Posterior cingulate gyrus (tissue), 11 donors: ENCODE data around the gene ZGRF1.
"Not testable (repeated sequence)": the region's sequence is repeated elsewhere in the genome, so short reads cannot be mapped to it uniquely, and the experiment has no call there.

Experiments
- DNase-seq, 10 donors: peaks; one replicate each; pipeline versions ENCODE4 v3.0.0 to v3.0.0-alpha.2; 2020 to 2021; ENCODE audit warnings: mixed read lengths in 3 of 10
- intact Hi-C: fragments of 100-400 bp; cut with DNase I; formaldehyde crosslinking; loops from one replicate; pipeline ENCODE4 v1.15.1; 2023

The ZGRF1 gene

GRCh38 chr4:112560084-112560483 lies 76.6 kb downstream of the ZGRF1 start:
- no peak for DNase-seq
- intact Hi-C loops: no loop called here

GRCh38 chr4:112559053-112559452 lies 77.7 kb downstream of the ZGRF1 start:
- DNase-seq: no peak

GRCh38 chr4:112557676-112558411 lies 78.9 kb downstream of the ZGRF1 start:
- intact Hi-C loops: no loop called here
- no peak for DNase-seq

More at GRCh38 chr4:112559053-112559452, 77.7 kb downstream of the ZGRF1 start:
- intact Hi-C loops: no loop called here

GRCh38 chr4:112554271-112554670 lies 82.4 kb downstream of the ZGRF1 start:
- DNase-seq, intact Hi-C loops: not testable (repeated sequence)

GRCh38 chr4:112552668-112553067 lies 84.0 kb downstream of the ZGRF1 start:
- DNase-seq: no peak
- intact Hi-C loops: no loop called here

GRCh38 chr4:112550728-112551127 lies 86.0 kb downstream of the ZGRF1 start:
- DNase-seq: no peak
- intact Hi-C loops: no loop called here

GRCh38 chr4:112546476-112546875 lies 90.2 kb downstream of the ZGRF1 start:
- intact Hi-C loops: no loop called here
- no peak for DNase-seq

GRCh38 chr4:112545346-112545745 lies 91.4 kb downstream of the ZGRF1 start:
- intact Hi-C loops: no loop called here
- DNase-seq: no peak

GRCh38 chr4:112540695-112541094 lies 96.0 kb downstream of the ZGRF1 start:
- DNase-seq: no peak
- intact Hi-C loops: no loop called here

GRCh38 chr4:112536123-112536522 lies 100.6 kb downstream of the ZGRF1 start:
- intact Hi-C loops: no loop called here
- DNase-seq: no peak

GRCh38 chr4:112532267-112532666 lies 104.4 kb downstream of the ZGRF1 start:
- DNase-seq: no peak
- intact Hi-C loops: no loop called here

GRCh38 chr4:112531146-112531545 lies 105.6 kb downstream of the ZGRF1 start:
- intact Hi-C loops: no loop called here
- no peak for DNase-seq

GRCh38 chr4:112526061-112526460 lies 110.6 kb downstream of the ZGRF1 start:
- no peak for DNase-seq
- intact Hi-C loops: no loop called here

GRCh38 chr4:112523764-112524505 lies 112.8 kb downstream of the ZGRF1 start:
- intact Hi-C loops: loop anchor here (5.0 kb wide), 1 partner anchor 197 kb away; no protein-coding TSS in a partner anchor
- peak in 5 of 10 donors; percentile 49 to 87 (median 73) for DNase-seq

GRCh38 chr4:112523008-112523721 lies 113.5 kb downstream of the ZGRF1 start:
- peak in 2 of 10 donors; percentile 68 to 79 for DNase-seq
- intact Hi-C loops: loop anchor here (5.0 kb wide), 1 partner anchor 196 kb away; no protein-coding TSS in a partner anchor

- peak in 1 of 10 donors; percentile 57 for DNase-seq
- intact Hi-C loops: loop anchor here (5.0 kb wide), 1 partner anchor 195 kb away; no protein-coding TSS in a partner anchor
Observed at GRCh38 chr4:112522431-112522830, 114.3 kb downstream of the ZGRF1 start.

GRCh38 chr4:112521123-112522023 lies 115.3 kb downstream of the ZGRF1 start:
- intact Hi-C loops: loop anchor here (5.0 kb wide), 1 partner anchor 194 kb away; no protein-coding TSS in a partner anchor
- no peak for DNase-seq

GRCh38 chr4:112520598-112521122 lies 116.0 kb downstream of the ZGRF1 start:
- no peak for DNase-seq
- intact Hi-C loops: loop anchor here (5.0 kb wide), 1 partner anchor 193 kb away; no protein-coding TSS in a partner anchor
